Lung (tissue), 12 donors: Measurements from ENCODE around the gene SEC61A1. TPM values are rescaled to one million over a fixed set of nuclear protein-coding genes. Genes with fewer than 3 reads are reported as not detected.

Experiments used
- ATAC-seq: fragments of 200-7000 bp; cut with Tn5 transposase; one replicate; pipeline ENCODE4 v1.9.1; 2020; ENCODE audit warnings: moderate number of reproducible peaks; ENCODE audit not compliant: insufficient read depth, low FRiP score
- DNase-seq, 3 donors: peaks; one replicate each; pipeline ENCODE4 v3.0.0-alpha.2; 2013 to 2017
- H3K27ac ChIP-seq, 2 donors: one replicate each; pipeline ENCODE4 v1.5.1; 2013; ENCODE audit warnings: mild to moderate bottlenecking in 2 of 2, moderate library complexity in 2 of 2, control low read depth in 1 of 2, inconsistent platforms in 1 of 2, low read depth in 1 of 2, low read length in 1 of 2
- H3K27me3 ChIP-seq, 3 donors: one replicate each; pipeline ENCODE4 v1.5.1; 2013; ENCODE audit warnings: low read length in 2 of 3; ENCODE audit not compliant: control insufficient read depth in 3 of 3, insufficient read depth in 3 of 3
- H3K36me3 ChIP-seq, 4 donors: one replicate each; pipeline ENCODE4 v1.5.1; 2013; ENCODE audit warnings: low read length in 4 of 4, mild to moderate bottlenecking in 1 of 4, moderate library complexity in 1 of 4; ENCODE audit not compliant: control insufficient read depth in 4 of 4, insufficient read depth in 4 of 4
- H3K4me1 ChIP-seq, 5 donors: one replicate each; pipeline ENCODE4 v1.5.1; 2013; ENCODE audit warnings: low read length in 5 of 5, mild to moderate bottlenecking in 2 of 5, moderate library complexity in 1 of 5; ENCODE audit not compliant: control insufficient read depth in 5 of 5, insufficient read depth in 5 of 5
- H3K4me3 ChIP-seq: one replicate; pipeline ENCODE4 v1.5.1; 2013; ENCODE audit warnings: mild to moderate bottlenecking, control low read depth, moderate library complexity
- H3K9ac ChIP-seq, 2 donors: one replicate each; pipeline ENCODE4 v1.5.1; 2013; ENCODE audit warnings: low read length in 2 of 2, control low read depth in 1 of 2; ENCODE audit not compliant: insufficient read depth in 1 of 2
- H3K9me3 ChIP-seq, 4 donors: one replicate each; pipeline ENCODE4 v1.5.1; 2013; ENCODE audit warnings: low read length in 3 of 4, mild to moderate bottlenecking in 1 of 4, moderate library complexity in 1 of 4; ENCODE audit not compliant: control insufficient read depth in 4 of 4, insufficient read depth in 3 of 4
- WGBS, 2 donors: extraction: QIAGEN DNeasy Blood & Tissue Kit; methylation state at CpG; one replicate each; pipeline ENCODE4 v1.1.7; 2013; 5-methylcytosine and 5-hydroxymethylcytosine counted together
- polyA plus RNA-seq, 2 donors: library from polyadenylated mRNA; stranded (reverse); fragments of 200-250 nt; gene quantifications; one replicate each; pipeline ENCODE4 v1.2.1, GENCODE V29; 2013
- total RNA-seq, 2 donors: library from RNA; depleted of rRNA in 1 of 2; stranded (reverse); fragments of >200 nt in 1 of 2; gene quantifications; one replicate each; pipeline ENCODE4 v1.2.1, GENCODE V29; 2014 to 2021
- TF ChIP-seq, protein P1 (sequence below): IDR thresholded peaks from 2 replicates; pipeline ENCODE4 v1.5.1; 2012; ENCODE audit warnings: mild to moderate bottlenecking; ENCODE audit errors: control extremely low read depth, extremely low read depth
- donor health status: control.
- donor health status: control.
- donor health status: Bipolar disorder and iron deficiency.
- donor health status: healthy.
- donor health status: DM: yes; HTN: yes; CAD: no.

The SEC61A1 gene
- total and polyA plus RNA-seq, 4 donors = 137 to 270 (median 173) TPM

GRCh38 chr3:128080323-128081080 is 28.3 kb downstream of the SEC61A1 start:
- Histone ChIP-seq H3K4me1 (peaks cover 0 to 22% (median 9%) of the 10 kb centered on the region in 5 donors), H3K27ac (no peak overlapping the region), H3K9me3 (no peaks in the 10 kb centered on the region), H3K9ac (no peak overlapping the region), H3K27me3 (peaks cover 0 to 3% (median 0%) of the 10 kb centered on the region in 3 donors), H3K36me3 (peaks cover 0 to 17% (median 9%) of the 10 kb centered on the region in 4 donors), H3K4me3 (no peak overlapping the region)
- ATAC-seq (no peak), DNase-seq (no peak)
- 76 to 83% methylated on average over 6 of the region's 6 CpGs for WGBS, 2 donors
- TF ChIP-seq, protein P1, sequence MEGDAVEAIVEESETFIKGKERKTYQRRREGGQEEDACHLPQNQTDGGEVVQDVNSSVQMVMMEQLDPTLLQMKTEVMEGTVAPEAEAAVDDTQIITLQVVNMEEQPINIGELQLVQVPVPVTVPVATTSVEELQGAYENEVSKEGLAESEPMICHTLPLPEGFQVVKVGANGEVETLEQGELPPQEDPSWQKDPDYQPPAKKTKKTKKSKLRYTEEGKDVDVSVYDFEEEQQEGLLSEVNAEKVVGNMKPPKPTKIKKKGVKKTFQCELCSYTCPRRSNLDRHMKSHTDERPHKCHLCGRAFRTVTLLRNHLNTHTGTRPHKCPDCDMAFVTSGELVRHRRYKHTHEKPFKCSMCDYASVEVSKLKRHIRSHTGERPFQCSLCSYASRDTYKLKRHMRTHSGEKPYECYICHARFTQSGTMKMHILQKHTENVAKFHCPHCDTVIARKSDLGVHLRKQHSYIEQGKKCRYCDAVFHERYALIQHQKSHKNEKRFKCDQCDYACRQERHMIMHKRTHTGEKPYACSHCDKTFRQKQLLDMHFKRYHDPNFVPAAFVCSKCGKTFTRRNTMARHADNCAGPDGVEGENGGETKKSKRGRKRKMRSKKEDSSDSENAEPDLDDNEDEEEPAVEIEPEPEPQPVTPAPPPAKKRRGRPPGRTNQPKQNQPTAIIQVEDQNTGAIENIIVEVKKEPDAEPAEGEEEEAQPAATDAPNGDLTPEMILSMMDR = no peak

GRCh38 chr3:128081226-128081625 is 29.0 kb downstream of the SEC61A1 start:
- no peak for ATAC-seq
- peaks cover 0 to 3% (median 0%) of the 10 kb centered on the region in 3 donors for H3K27me3 ChIP-seq
- H3K9me3 ChIP-seq = no peaks in the 10 kb centered on the region
- H3K4me1 ChIP-seq = peaks cover 0 to 16% (median 4%) of the 10 kb centered on the region in 5 donors
- no peak for DNase-seq
- H3K4me3 ChIP-seq = no peak overlapping the region
- 85 to 87% methylated on average over 6 of the region's 6 CpGs for WGBS, 2 donors
- no peak overlapping the region for H3K9ac ChIP-seq
- peaks cover 0 to 17% (median 10%) of the 10 kb centered on the region in 4 donors for H3K36me3 ChIP-seq
- TF ChIP-seq, protein P1 = no peak
- H3K27ac ChIP-seq = no peak overlapping the region

DNA sequence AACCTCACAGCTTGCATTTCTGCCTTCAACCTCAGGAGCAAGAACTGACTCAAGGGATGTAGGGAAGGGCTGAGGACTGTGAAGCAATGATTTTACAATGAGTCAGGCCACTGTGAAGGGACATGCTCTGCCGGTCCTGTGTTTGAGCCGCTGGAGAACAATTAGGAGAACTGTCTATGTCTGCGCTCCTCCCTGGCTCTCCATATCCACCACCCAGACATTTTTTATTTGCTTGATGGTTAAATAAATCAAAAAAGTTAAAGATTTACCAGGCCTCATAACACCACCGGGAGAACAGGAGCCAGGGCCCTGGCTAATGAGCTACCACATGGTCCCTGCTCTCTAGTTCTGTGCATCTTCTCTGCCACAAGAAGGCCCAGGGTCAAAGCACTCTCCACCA is 29.6 kb downstream of the SEC61A1 start:
- Histone ChIP-seq H3K4me1 (peaks cover 0 to 10% (median 0%) of the 10 kb centered on the region in 5 donors), H3K27ac (no peak overlapping the region), H3K9ac (no peak overlapping the region), H3K36me3 (peaks cover 0 to 22% (median 11%) of the 10 kb centered on the region in 4 donors), H3K27me3 (no peaks in the 10 kb centered on the region), H3K9me3 (no peaks in the 10 kb centered on the region), H3K4me3 (no peak overlapping the region)
- DNase-seq (no peak), ATAC-seq (no peak)
- TF ChIP-seq, protein P1 = no peak
- WGBS, 2 donors = 89 to 95% methylated on average over 4 of the region's 4 CpGs
